ENCODE measurements around the gene SENP6. TPM values are rescaled to one million over a fixed set of nuclear protein-coding genes. Genes with fewer than 3 reads are reported as not detected.
A peak's percentile ranks its signal among the peaks of the same experiment; 100 is the strongest.
"Not testable (repeated sequence)": the region's sequence is repeated elsewhere in the genome, so short reads cannot be mapped to it uniquely, and the experiment has no call there.

SENP6 gene
- 100 to 1,000 TPM; 141 to 147 TPM for total RNA-seq
- 10 to 100 TPM; 31.8 to 61.6 TPM for polyA plus RNA-seq
- long read RNA-seq, donor 1, partial matches to known transcripts, result 32 of 54 reads
- long read RNA-seq, donor 1, other reads (novel, unspliced or antisense), result 21 of 54 reads
- long read RNA-seq, donor 2, full-length matches to known transcripts, result 4 of 33 reads
- long read RNA-seq, donor 2, partial matches to known transcripts, result 10 of 33 reads
- long read RNA-seq, donor 2, other reads (novel, unspliced or antisense), result 19 of 33 reads

DNA sequence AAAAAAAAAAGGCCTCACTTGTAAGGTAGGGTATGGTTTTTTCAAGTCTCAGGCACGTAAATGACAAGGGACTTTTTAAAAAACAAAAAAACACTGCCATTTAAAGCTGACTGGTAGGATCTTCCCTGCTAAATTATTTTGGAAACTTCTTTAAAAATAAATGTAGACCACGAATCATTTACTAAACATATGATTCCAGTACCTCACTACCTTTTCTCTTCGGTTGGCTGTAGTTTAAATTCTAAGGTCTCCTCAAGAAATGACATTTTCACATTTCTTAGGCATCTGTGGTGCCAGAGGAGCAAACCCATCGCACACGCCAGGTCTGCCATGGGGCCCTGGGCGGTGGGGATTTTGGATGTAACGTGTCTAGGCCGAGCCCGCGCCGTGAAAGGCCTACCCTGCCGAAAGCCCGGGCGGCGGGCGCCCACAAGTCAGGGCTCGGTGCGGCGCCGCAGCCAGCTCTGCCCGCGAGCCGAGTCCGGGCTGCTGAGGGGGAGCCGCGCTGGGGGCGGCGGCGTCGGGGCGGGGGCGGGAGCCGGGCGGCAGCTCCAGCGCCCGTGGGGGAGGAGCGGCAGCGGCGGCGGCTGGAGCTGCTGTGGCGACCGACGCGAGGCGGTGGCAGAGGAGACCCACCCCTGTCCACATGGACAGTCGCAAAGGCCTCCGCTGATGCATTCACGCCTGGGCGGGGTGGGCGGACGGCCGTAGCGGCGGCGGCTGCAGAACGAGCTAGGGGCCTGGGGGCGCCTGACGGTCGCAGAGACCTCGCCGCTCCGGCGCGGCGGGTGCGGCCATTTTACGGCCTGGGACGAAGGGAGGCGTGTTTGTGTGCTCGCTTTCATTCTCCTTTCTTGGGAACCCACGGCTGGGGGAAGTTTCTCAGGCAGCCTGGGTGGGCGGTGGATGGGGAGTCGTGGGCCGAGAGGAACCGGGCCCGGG lies at the start of gene SENP6:
SENP6 (plus strand) TSS at position 577 of the 942 bp plus-strand sequence. CDS start 645 bp downstream, outside the sequence.
- H3K4me3 ChIP-seq (ENCODE audit: low read length in 2 of 2), result peak within 1 kb of the TSS; percentile 70 to 96
- WGBS, 2 donors, result 0 to 1% methylated on average over 63 to 76 of the region's 76 CpGs
- no peaks in the 10 kb centered on the region for H3K9me3 ChIP-seq (ENCODE audit: control insufficient read depth, low read length)
- intact Hi-C loops (cut with DNase I), result loop anchor here in 1 of 2 donors (10.0 kb wide), 1 partner anchor 143 kb away; the partner anchor contains the start of gene MYO6
- peaks cover 0 to 3% of the 10 kb centered on the region in 2 donors for H3K4me1 ChIP-seq (ENCODE audit: control insufficient read depth in 1 of 2, insufficient read depth in 2 of 2, low read length in 2 of 2)
- H3K27ac ChIP-seq (ENCODE audit: low read depth in 1 of 2, low read length in 2 of 2), result peak within 1 kb of the TSS; percentile 81 to 96
- H3K27me3 ChIP-seq (ENCODE audit: control insufficient read depth in 1 of 2, insufficient read depth in 2 of 2, low read length in 1 of 2), result no peaks in the 10 kb centered on the region
- H3K36me3 ChIP-seq (ENCODE audit: control insufficient read depth in 1 of 2, insufficient read depth in 2 of 2, low read length in 1 of 2), result no peaks in the 10 kb centered on the region
- peak; percentile 88 to 92 for DNase-seq
- ATAC-seq (ENCODE audit: low FRiP score), result peak; percentile 94

GRCh38 chr6:75556240-75556639 lies 45.4 kb upstream of the SENP6 start:
- DNase-seq (no peak), ATAC-seq (ENCODE audit: low FRiP score) (no peak)
- 40 to 58% methylated on average over 5 of the region's 5 CpGs for WGBS, 2 donors
- Histone ChIP-seq H3K9me3 (ENCODE audit: control insufficient read depth, low read length) (no peaks in the 10 kb centered on the region), H3K4me3 (ENCODE audit: low read length in 2 of 2) (no peak overlapping the region), H3K4me1 (ENCODE audit: control insufficient read depth in 1 of 2, insufficient read depth in 2 of 2, low read length in 2 of 2) (no peaks in the 10 kb centered on the region), H3K27ac (ENCODE audit: low read depth in 1 of 2, low read length in 2 of 2) (no peak overlapping the region), H3K36me3 (ENCODE audit: control insufficient read depth in 1 of 2, insufficient read depth in 2 of 2, low read length in 1 of 2) (no peaks in the 10 kb centered on the region), H3K27me3 (ENCODE audit: control insufficient read depth in 1 of 2, insufficient read depth in 2 of 2, low read length in 1 of 2) (no peaks in the 10 kb centered on the region)
- intact Hi-C loops (cut with DNase I), result no loop called here

- no peaks in the 10 kb centered on the region for H3K4me1 ChIP-seq (ENCODE audit: control insufficient read depth in 1 of 2, insufficient read depth in 2 of 2, low read length in 2 of 2)
- 51 to 65% methylated on average over 1 of the region's 1 CpG for WGBS, 2 donors
- H3K36me3 ChIP-seq (ENCODE audit: control insufficient read depth in 1 of 2, insufficient read depth in 2 of 2, low read length in 1 of 2), result no peaks in the 10 kb centered on the region
- no peak overlapping the region for H3K4me3 ChIP-seq (ENCODE audit: low read length in 2 of 2)
- no peaks in the 10 kb centered on the region for H3K9me3 ChIP-seq (ENCODE audit: control insufficient read depth, low read length)
- H3K27me3 ChIP-seq (ENCODE audit: control insufficient read depth in 1 of 2, insufficient read depth in 2 of 2, low read length in 1 of 2), result no peaks in the 10 kb centered on the region
- DNase-seq (no peak), ATAC-seq (ENCODE audit: low FRiP score) (no peak)
- intact Hi-C loops (cut with DNase I), result no loop called here
- no peak overlapping the region for H3K27ac ChIP-seq (ENCODE audit: low read depth in 1 of 2, low read length in 2 of 2)
Measured at GRCh38 chr6:75557068-75557467, 44.6 kb upstream of the SENP6 start.

GRCh38 chr6:75563032-75563431 lies 38.6 kb upstream of the SENP6 start:
- intact Hi-C loops (cut with DNase I), result no loop called here
- ATAC-seq (ENCODE audit: low FRiP score), result no peak
- no peak for DNase-seq
- WGBS, 2 donors, result 15 to 44% methylated on average over 1 of the region's 1 CpG
- Histone ChIP-seq H3K27me3 (ENCODE audit: control insufficient read depth in 1 of 2, insufficient read depth in 2 of 2, low read length in 1 of 2) (no peaks in the 10 kb centered on the region), H3K4me1 (ENCODE audit: control insufficient read depth in 1 of 2, insufficient read depth in 2 of 2, low read length in 2 of 2) (no peaks in the 10 kb centered on the region), H3K36me3 (ENCODE audit: control insufficient read depth in 1 of 2, insufficient read depth in 2 of 2, low read length in 1 of 2) (no peaks in the 10 kb centered on the region), H3K9me3 (ENCODE audit: control insufficient read depth, low read length) (peaks cover 10% of the 10 kb centered on the region), H3K4me3 (ENCODE audit: low read length in 2 of 2) (no peak overlapping the region), H3K27ac (ENCODE audit: low read depth in 1 of 2, low read length in 2 of 2) (no peak overlapping the region)

GRCh38 chr6:75566137-75566767 lies 35.4 kb upstream of the SENP6 start:
- DNase-seq, result no peak
- Histone ChIP-seq H3K36me3 (ENCODE audit: control insufficient read depth in 1 of 2, insufficient read depth in 2 of 2, low read length in 1 of 2) (no peaks in the 10 kb centered on the region), H3K4me3 (ENCODE audit: low read length in 2 of 2) (no peak overlapping the region), H3K27me3 (ENCODE audit: control insufficient read depth in 1 of 2, insufficient read depth in 2 of 2, low read length in 1 of 2) (no peaks in the 10 kb centered on the region), H3K27ac (ENCODE audit: low read depth in 1 of 2, low read length in 2 of 2) (no peak overlapping the region), H3K9me3 (ENCODE audit: control insufficient read depth, low read length) (peaks cover 10% of the 10 kb centered on the region), H3K4me1 (ENCODE audit: control insufficient read depth in 1 of 2, insufficient read depth in 2 of 2, low read length in 2 of 2) (no peaks in the 10 kb centered on the region)
- WGBS, 2 donors, result 88% methylated on average over 2 of the region's 2 CpGs
- intact Hi-C loops (cut with DNase I), result no loop called here
- ATAC-seq (ENCODE audit: low FRiP score), result no peak

DNA sequence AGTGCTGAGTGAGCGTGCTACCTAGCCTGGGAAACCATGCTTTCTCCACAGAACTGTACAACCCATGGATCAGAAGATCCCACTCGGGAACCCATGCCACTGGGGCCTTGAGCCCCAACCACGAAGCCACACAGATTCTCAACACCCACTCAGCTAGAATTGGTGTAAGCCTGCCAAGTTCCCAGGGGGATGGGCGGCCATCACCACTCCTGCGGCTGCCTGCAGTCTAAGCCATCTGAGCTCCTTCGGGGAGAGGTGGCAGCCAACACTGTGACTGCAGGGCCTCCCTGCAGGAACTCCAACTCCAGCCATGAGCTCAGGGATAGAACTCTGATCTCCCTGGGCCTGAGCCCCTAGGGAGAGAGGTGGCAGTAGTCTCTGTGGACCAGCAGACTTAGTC lies 33.6 kb upstream of the SENP6 start:
- no peak overlapping the region for H3K4me3 ChIP-seq (ENCODE audit: low read length in 2 of 2)
- 86 to 90% methylated on average over 6 of the region's 6 CpGs for WGBS, 2 donors

GRCh38 chr6:75568965-75569364 lies 32.7 kb upstream of the SENP6 start:
- H3K27me3 ChIP-seq (ENCODE audit: control insufficient read depth in 1 of 2, insufficient read depth in 2 of 2, low read length in 1 of 2), result no peaks in the 10 kb centered on the region
- DNase-seq (no peak), ATAC-seq (ENCODE audit: low FRiP score) (no peak)
- intact Hi-C loops (cut with DNase I), result no loop called here
- no peak overlapping the region for H3K27ac ChIP-seq (ENCODE audit: low read depth in 1 of 2, low read length in 2 of 2)
- H3K4me3 ChIP-seq (ENCODE audit: low read length in 2 of 2), result no peak overlapping the region
- 58 to 63% methylated on average over 3 of the region's 3 CpGs for WGBS, 2 donors
- peaks cover 7% of the 10 kb centered on the region for H3K9me3 ChIP-seq (ENCODE audit: control insufficient read depth, low read length)
- no peaks in the 10 kb centered on the region for H3K36me3 ChIP-seq (ENCODE audit: control insufficient read depth in 1 of 2, insufficient read depth in 2 of 2, low read length in 1 of 2)
- H3K4me1 ChIP-seq (ENCODE audit: control insufficient read depth in 1 of 2, insufficient read depth in 2 of 2, low read length in 2 of 2), result no peaks in the 10 kb centered on the region

More for the DNA sequence above, 33.6 kb upstream of the SENP6 start:
- H3K4me1 ChIP-seq (ENCODE audit: control insufficient read depth in 1 of 2, insufficient read depth in 2 of 2, low read length in 2 of 2), result no peaks in the 10 kb centered on the region
- ATAC-seq (ENCODE audit: low FRiP score) (no peak), DNase-seq (no peak)
- H3K27me3 ChIP-seq (ENCODE audit: control insufficient read depth in 1 of 2, insufficient read depth in 2 of 2, low read length in 1 of 2), result no peaks in the 10 kb centered on the region
- H3K36me3 ChIP-seq (ENCODE audit: control insufficient read depth in 1 of 2, insufficient read depth in 2 of 2, low read length in 1 of 2), result no peaks in the 10 kb centered on the region
- H3K27ac ChIP-seq (ENCODE audit: low read depth in 1 of 2, low read length in 2 of 2), result no peak overlapping the region
- intact Hi-C loops (cut with DNase I), result no loop called here
- H3K9me3 ChIP-seq (ENCODE audit: control insufficient read depth, low read length), result peaks cover 7% of the 10 kb centered on the region

GRCh38 chr6:75570671-75571070 lies 31.0 kb upstream of the SENP6 start:
- H3K27ac ChIP-seq (ENCODE audit: low read depth in 1 of 2, low read length in 2 of 2), result peak overlapping the region in 1 of 2 donors; percentile 63
- H3K4me1 ChIP-seq (ENCODE audit: control insufficient read depth in 1 of 2, insufficient read depth in 2 of 2, low read length in 2 of 2); intact Hi-C loops (cut with DNase I); H3K36me3 ChIP-seq (ENCODE audit: control insufficient read depth in 1 of 2, insufficient read depth in 2 of 2, low read length in 1 of 2); H3K9me3 ChIP-seq (ENCODE audit: control insufficient read depth, low read length); DNase-seq; H3K4me3 ChIP-seq (ENCODE audit: low read length in 2 of 2); H3K27me3 ChIP-seq (ENCODE audit: control insufficient read depth in 1 of 2, insufficient read depth in 2 of 2, low read length in 1 of 2); ATAC-seq (ENCODE audit: low FRiP score): not testable (repeated sequence)
- WGBS, 2 donors, result 45 to 50% methylated on average over 6 of the region's 6 CpGs

All from aorta (tissue), 5 donors.